GM12874 (cell line): ENCODE data around the gene DIPK1C.
A peak's percentile ranks its signal among the peaks of the same experiment; 100 is the strongest.

Experiments
- CTCF ChIP-seq: IDR thresholded peaks from 2 replicates; pipeline ENCODE4 v1.5.1; 2011; ENCODE audit warnings: low read depth, mild to moderate bottlenecking, control low read depth, low read length, moderate library complexity; ENCODE audit not compliant: insufficient read depth

The DIPK1C gene

GRCh38 chr18:74493689-74494088 lies 36.6 kb upstream of the DIPK1C start:
- peak; percentile 63 for TF ChIP-seq CTCF

GRCh38 chr18:74492259-74492658 lies 35.2 kb upstream of the DIPK1C start:
- no peak for TF ChIP-seq CTCF

GRCh38 chr18:74489676-74490075 lies 32.6 kb upstream of the DIPK1C start:
- no peak for TF ChIP-seq CTCF

- no peak for TF ChIP-seq CTCF
Observed at GRCh38 chr18:74488864-74489263, 31.8 kb upstream of the DIPK1C start.

GRCh38 chr18:74488354-74488753 lies 31.2 kb upstream of the DIPK1C start:
- TF ChIP-seq CTCF = no peak

GRCh38 chr18:74486119-74486849 lies 29.2 kb upstream of the DIPK1C start:
- TF ChIP-seq CTCF = no peak

- no peak for TF ChIP-seq CTCF
Observed at GRCh38 chr18:74482697-74483096, 25.6 kb upstream of the DIPK1C start.
